Gastrocnemius medialis (tissue), 4 donors: ENCODE measurements around the gene CEL. TPM values are rescaled to one million over a fixed set of nuclear protein-coding genes. Genes with fewer than 3 reads are reported as not detected.

Experiments
- ATAC-seq, 2 donors: fragments of 150-250 bp; one replicate each; pipeline ENCODE4 v1.9.1; 2016
- DNase-seq, 2 donors: peaks; one replicate each; pipeline ENCODE4 v3.0.0-alpha.2; 2019
- H3K27ac ChIP-seq, 4 donors: fragments of 200-600 bp; sonication (generic); 1 replicate in 1 of 4; 2 replicates in 3 of 4; pipeline ENCODE4 v1.5.1; 2016 to 2018; ENCODE audit warnings: mild to moderate bottlenecking in 2 of 4, moderate library complexity in 1 of 4
- H3K27me3 ChIP-seq, 3 donors: fragments of 200-600 bp; sonication (generic) in 2 of 3; 1 replicate in 1 of 3; 2 replicates in 2 of 3; pipeline versions ENCODE4 v1.5.1 to v1.6.0; 2016 to 2019; ENCODE audit warnings: mild to moderate bottlenecking in 1 of 3, moderate library complexity in 1 of 3
- H3K36me3 ChIP-seq, 2 donors: fragments of 200-600 bp; sonication (generic) in 1 of 2; one replicate each; pipeline ENCODE4 v1.5.1; 2017 to 2018
- H3K4me1 ChIP-seq, 2 donors: fragments of 200-600 bp; sonication (generic) in 1 of 2; one replicate each; pipeline ENCODE4 v1.5.1; 2016 to 2017; ENCODE audit warnings: mild to moderate bottlenecking in 2 of 2
- H3K4me3 ChIP-seq, 4 donors: fragments of 200-600 bp; sonication (generic) in 3 of 4; 1 replicate in 1 of 4; 2 replicates in 3 of 4; pipeline ENCODE4 v1.5.1; 2016 to 2019; ENCODE audit warnings: mild to moderate bottlenecking in 2 of 4
- H3K9me3 ChIP-seq, 3 donors: fragments of 200-600 bp; sonication (generic) in 2 of 3; 1 replicate in 1 of 3; 2 replicates in 2 of 3; pipeline ENCODE4 v1.5.1; 2016 to 2019
- CTCF ChIP-seq, 5 experiments: fragments of 450-650 bp in 3 of 5; fragments of 200-600 bp in 2 of 5; sonication (generic) in 2 of 5; IDR thresholded peaks in 4 of 5; conservative IDR thresholded peaks in 1 of 5; 1 replicate in 4 of 5; 2 replicates in 1 of 5; pipeline ENCODE4 v1.5.1; 2016 to 2019; ENCODE audit warnings: antibody characterized with exemption in 5 of 5, mild to moderate bottlenecking in 3 of 5, moderate library complexity in 3 of 5
- POLR2A ChIP-seq, 2 donors: fragments of 450-650 bp; IDR thresholded peaks; one replicate each; pipeline ENCODE4 v1.6.1; 2017; ENCODE audit warnings: antibody characterized with exemption in 2 of 2, mild to moderate bottlenecking in 2 of 2, moderate library complexity in 2 of 2
- in situ Hi-C, 4 donors: fragments of 200-750 bp; cut with MboI; loops; one replicate each; pipeline versions ENCODE4 v1.15.0 to v1.8.0; 2017; ENCODE audit warnings: low sequenced_read_pairs in 4 of 4
- intact Hi-C: fragments of 100-400 bp; cut with DNase I; formaldehyde crosslinking; loops from one replicate; pipeline ENCODE4 v1.15.1; 2023; ENCODE audit warnings: low total_unique reads
- total RNA-seq, 4 donors: library from RNA; depleted of rRNA; stranded (reverse); fragments of >200 nt; gene quantifications; one replicate each; pipeline versions ENCODE4 v1.1.0 to v1.2.3, GENCODE V29; 2016

The CEL gene
- total RNA-seq, 4 donors from 2014 or later = 0.13 to 1.8 TPM; not detected in 2

GRCh38 chr9:133028221-133028620 is 33.6 kb upstream of the CEL start:
- Histone ChIP-seq H3K4me1 (peaks cover 28 to 31% of the 10 kb centered on the region in 2 donors), H3K4me3 (no peak overlapping the region), H3K27me3 (no peaks in the 10 kb centered on the region), H3K27ac (no peak overlapping the region), H3K36me3 (no peaks in the 10 kb centered on the region), H3K9me3 (no peaks in the 10 kb centered on the region)
- no peak for ATAC-seq
- TF ChIP-seq CTCF (IDR thresholded peaks at IDR 0.05 in 4 of 5, conservative IDR thresholded peaks at IDR 0.05 in 1 of 5) (no peak), POLR2A (IDR thresholded peaks at IDR 0.05) (no peak)
- in situ Hi-C loops (loop anchor here in 2 of 4 donors (10.0 kb wide), 2 partner anchors 117 to 127 kb away; no protein-coding TSS in a partner anchor), intact Hi-C loops (no loop called here)
- DNase-seq = no peak

GRCh38 chr9:133029994-133030316 is 31.8 kb upstream of the CEL start:
- Histone ChIP-seq H3K36me3 (no peaks in the 10 kb centered on the region), H3K27me3 (no peaks in the 10 kb centered on the region), H3K9me3 (no peaks in the 10 kb centered on the region), H3K27ac (peak overlapping the region; percentile 93 to 94 (median 94)), H3K4me3 (peak overlapping the region; percentile 85 to 97 (median 92)), H3K4me1 (peaks cover 31 to 37% of the 10 kb centered on the region in 2 donors)
- TF ChIP-seq POLR2A (IDR thresholded peaks at IDR 0.05) (no peak), CTCF (IDR thresholded peaks at IDR 0.05 in 4 of 5, conservative IDR thresholded peaks at IDR 0.05 in 1 of 5) (no peak)
- intact Hi-C loops = loop anchor here (1.0 to 10.0 kb wide), 4 partner anchors 86 to 435 kb away; partner anchors contain the start of genes MED22, RPL7A and TSC1
- no peak for DNase-seq
- in situ Hi-C loops = loop anchor here in 2 of 4 donors (10.0 kb wide), 2 partner anchors 115 to 125 kb away; no protein-coding TSS in a partner anchor
- no peak for ATAC-seq

- Histone ChIP-seq H3K27me3 (no peaks in the 10 kb centered on the region), H3K4me1 (peaks cover 32 to 43% of the 10 kb centered on the region in 2 donors), H3K4me3 (peak within 1 kb of the TSS; percentile 85 to 97 (median 93)), H3K36me3 (no peaks in the 10 kb centered on the region), H3K27ac (peak within 1 kb of the TSS; percentile 93 to 94 (median 94)), H3K9me3 (no peaks in the 10 kb centered on the region)
- intact Hi-C loops = loop anchor here (1.0 to 10.0 kb wide), 4 partner anchors 86 to 434 kb away; partner anchors contain the start of genes MED22, RPL7A and TSC1
- in situ Hi-C loops = no loop called here
- DNase-seq (peak; percentile 92 to 94), ATAC-seq (peak; percentile 99)
- TF ChIP-seq CTCF (IDR thresholded peaks at IDR 0.05 in 4 of 5, conservative IDR thresholded peaks at IDR 0.05 in 1 of 5) (peak in 2 of 5 experiments; percentile 16 to 30), POLR2A (IDR thresholded peaks at IDR 0.05) (peak; percentile 65 to 76)
Observed at GRCh38 chr9:133030317-133031129, 31.3 kb upstream of the CEL start, which contains the start of gene GTF3C5. Gene GTF3C5, plus strand, starts transcription at chr9:133030997. Its CDS starts 15 bp downstream, at chr9:133031012.

- no peaks in the 10 kb centered on the region for H3K36me3 ChIP-seq
- H3K9me3 ChIP-seq = no peaks in the 10 kb centered on the region
- no peak for DNase-seq
- peak overlapping the region; percentile 85 to 97 (median 93) for H3K4me3 ChIP-seq
- intact Hi-C loops (loop anchor here (2.0 to 10.0 kb wide), 3 partner anchors 118 to 434 kb away; partner anchors contain the start of genes MED22 and RPL7A), in situ Hi-C loops (no loop called here)
- H3K4me1 ChIP-seq = peaks cover 38 to 47% of the 10 kb centered on the region in 2 donors
- ATAC-seq = no peak
- no peaks in the 10 kb centered on the region for H3K27me3 ChIP-seq
- TF ChIP-seq POLR2A (IDR thresholded peaks at IDR 0.05) = no peak
- peak in 1 of 5 experiments; percentile 3 for TF ChIP-seq CTCF (IDR thresholded peaks at IDR 0.05 in 4 of 5, conservative IDR thresholded peaks at IDR 0.05 in 1 of 5)
- peak overlapping the region; percentile 93 to 94 (median 94) for H3K27ac ChIP-seq
Observed at GRCh38 chr9:133031130-133031422, 30.7 kb upstream of the CEL start.
